ENCODE measurements around the gene PEX11A.

PEX11A gene

DNA sequence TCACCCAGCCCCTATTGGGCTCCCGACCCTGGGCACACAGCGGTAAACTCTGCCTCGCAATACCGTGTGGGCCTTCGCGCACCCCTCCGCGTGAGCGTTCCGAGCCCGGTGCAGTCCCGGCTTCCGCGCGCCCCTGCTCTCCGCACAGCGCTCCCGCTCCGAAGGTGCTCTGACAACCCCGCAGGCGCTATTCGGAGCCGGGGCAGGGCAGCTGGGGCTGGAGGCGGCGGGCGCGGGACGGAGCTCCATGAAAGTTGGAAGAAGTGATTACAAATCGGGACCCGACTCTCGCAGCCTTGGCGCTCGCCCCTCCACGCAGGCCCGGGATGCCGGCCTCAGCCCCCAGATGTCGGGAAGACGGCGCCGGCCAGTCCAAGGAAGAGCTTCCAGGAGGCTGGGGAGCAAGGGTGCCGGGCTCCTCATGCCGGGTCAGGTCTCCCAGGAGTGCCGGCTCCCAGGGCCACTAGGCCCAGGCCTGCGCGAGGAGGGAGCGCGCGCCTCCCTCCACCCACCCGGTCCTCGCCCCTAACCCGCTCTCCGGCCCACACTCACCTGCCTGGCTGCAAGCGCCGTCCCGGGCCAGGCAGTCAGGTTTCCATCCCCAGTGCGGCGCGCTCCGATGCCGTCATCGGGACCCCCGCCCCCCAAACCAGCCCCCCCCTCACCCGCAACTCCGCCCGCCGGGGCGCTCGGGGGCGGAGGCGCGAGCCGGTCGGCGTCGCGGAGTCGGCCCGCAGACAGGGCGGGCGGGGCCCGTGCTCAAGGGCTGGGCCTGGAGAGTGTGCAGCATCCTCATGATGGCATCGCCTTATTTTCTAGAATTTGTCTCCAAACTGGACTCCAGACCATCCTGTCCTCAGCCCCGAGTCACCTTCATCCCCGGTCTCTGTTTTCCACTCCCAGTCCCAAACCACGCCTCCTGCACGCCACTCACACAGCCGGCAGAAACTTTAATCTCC lies 35.4 kb downstream of the PEX11A start, which contains the start of gene KIF7:
TSS of gene KIF7 (minus strand) at position 621 of the 959 bp plus-strand sequence. CDS start 2,537 bp downstream, outside the sequence.
- no peak for DNase-seq

DNA sequence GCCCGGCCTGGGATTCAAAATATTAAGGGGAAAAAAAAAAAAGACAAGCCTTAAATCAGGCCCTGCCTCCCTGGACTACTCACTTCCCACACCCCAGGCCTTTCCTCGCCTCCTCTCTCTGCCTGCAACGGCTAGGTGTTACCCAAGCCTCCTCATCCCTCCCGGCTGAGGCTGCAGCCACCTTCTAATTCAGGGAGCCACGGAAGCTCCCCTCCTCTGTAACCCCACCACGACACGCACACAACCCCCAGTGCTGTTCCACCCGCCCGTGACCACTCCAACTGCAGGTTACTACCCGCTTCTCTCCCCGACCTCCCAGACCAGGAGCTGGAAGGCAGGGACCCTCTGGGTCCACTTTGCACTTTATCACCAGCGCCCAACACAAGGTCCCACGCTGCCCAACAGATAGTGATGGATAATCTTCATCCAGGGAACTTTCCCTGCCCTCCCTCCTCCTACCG lies 36.2 kb downstream of the PEX11A start:
- no peak for DNase-seq

DNA sequence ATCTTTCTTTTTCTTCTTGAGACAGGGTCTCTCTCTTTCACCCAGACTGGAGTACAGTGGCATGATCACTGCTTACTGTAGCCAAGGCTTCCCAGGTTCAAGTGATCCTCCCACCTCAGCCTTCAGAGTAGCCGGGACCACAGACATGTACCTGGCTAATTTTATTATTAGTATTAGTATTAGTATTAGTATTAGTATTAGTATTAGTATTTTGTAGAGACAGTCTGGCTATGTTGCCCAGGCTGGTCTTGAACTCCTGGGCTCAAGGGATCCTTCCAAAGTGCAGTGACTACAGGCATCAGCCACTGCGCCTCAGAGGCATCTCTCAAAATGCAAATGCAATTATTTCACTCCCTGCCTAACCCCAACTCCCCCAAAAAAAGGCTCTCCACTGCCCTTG lies 37.0 kb downstream of the PEX11A start:
- no peak for DNase-seq

DNA sequence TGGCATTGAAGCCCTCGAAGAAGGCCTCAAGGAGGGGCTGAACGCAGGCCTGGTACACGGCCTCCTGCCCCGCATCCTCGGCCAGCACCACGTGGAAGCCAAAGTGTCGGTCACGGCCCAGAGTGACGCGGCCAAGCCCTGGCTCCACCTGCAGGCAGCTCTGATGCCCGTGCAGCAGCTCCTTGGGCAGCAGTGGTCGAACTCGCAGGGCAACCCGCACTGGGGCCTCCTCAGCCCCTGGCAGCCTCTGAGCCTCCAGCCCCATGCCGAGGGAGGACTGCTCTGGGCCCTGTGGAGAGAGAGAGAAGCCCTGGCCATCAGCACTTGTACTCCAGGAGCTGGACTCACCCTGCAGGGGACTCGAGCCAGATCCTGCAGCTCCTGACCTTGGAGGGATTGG lies 37.9 kb downstream of the PEX11A start:
- DNase-seq = no peak

DNA sequence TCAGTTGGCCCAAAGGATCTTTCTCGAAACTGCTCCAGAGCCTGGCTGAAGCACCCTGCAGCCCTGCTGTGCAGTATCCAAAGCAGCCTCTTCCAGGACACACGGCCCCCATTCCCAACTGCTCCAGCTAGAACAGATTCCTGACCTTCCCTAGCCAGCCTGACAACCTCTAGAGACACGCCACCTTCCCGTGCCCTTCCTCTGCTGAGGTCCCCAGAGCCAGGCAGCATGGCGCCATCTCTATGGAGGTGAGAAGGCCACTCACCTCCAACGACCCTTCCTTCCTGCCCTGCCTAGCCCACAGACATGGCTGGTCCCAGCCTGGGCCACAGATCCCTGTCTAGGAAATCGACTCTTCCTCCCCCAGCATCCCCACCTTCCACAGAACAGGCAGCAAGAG lies 38.4 kb downstream of the PEX11A start:
- DNase-seq = no peak

DNA sequence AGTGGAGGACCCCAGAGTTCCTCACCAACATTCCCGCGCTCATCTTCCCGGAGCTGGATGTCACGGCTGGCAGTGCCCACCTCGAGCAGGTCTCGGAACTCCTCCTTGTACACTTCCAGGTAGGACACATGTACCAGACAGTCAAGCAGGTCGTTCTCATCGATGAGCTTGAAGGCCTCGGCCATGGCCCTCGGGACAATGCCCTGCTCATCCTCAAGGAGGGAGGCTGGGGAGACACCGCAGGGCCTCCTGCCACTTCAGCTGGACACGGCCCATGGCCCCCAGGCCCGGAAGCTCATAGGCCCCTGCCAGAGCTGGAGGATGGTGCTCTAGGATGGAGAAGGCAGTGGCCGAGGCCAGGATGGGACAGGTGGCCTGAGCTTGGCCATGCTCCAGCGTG lies 40.8 kb downstream of the PEX11A start:
- no peak for DNase-seq

DNA sequence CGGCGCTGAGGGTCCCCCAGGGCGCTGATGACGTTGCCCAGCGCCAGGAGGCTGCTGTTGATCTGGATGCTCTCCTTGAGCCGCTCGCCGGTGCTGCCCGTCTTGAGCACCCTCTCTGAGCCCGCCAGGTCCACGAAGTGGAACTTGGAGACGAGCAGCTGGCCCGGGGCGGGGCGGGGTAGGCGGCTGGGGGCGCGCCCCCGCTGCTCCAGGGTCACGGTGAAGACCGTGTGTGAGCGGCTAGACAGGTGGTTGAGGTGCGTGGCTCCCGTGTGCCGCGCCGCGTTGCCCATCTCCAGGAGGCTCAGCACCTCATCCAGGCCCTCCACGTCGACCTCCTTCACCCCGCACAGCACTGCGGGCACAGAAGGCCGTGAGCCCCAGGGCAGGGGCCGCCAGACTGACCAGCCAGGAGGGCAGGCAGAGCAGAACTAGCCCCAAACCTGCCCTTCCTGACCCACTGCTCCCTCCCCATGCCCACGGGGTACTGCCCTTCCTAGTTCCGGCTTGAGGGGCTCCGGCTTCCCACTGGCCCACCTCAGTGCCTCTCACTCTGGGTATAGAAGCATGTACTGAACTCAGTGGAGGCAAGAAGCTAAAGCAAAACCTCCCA lies 41.4 kb downstream of the PEX11A start:
- DNase-seq = no peak

DNA sequence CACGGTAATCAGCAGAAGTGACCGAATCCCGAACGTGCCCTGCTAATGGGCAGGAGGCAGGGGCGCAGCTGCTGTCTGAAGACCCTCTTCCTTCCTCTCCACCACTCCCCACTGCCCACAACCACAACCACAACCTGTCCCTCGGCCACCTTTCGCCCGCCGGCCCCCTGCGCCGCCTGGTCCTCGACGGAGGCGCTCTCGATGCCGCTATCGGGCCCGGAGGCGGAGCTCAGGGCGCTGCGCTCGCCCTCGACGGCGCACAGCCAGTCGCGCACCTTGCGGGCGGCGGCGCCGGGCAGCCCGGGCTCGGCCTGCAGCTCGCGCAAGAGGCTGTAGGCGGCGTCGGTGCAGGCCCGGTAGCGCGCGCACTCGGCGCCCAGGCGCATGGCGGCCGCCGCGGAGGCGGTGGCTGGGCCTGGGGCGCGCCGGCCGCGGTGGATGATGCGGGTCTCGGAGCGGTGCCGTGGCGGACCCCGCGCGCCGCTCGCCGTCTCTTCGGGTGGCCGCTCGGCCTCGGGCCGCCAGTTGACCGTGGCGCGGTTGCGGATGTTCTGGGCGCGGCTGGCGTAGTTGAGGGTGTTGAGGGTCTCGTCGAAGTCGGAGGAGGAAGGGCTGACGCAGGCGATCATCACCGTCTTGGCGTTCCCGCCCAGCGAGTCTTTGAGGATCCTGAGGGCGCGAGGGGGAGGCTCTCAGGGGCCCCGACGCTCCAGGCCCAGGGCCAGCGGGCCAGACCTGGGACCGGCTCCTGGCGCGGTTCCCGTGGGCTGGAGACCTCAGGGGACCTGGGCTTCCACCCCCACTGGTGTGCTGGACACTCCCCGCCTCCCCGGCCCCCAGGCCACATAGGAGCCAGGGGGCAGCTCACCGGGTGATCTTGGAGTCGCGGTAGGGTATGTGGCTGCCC lies 42.2 kb downstream of the PEX11A start:
- no peak for DNase-seq

DNA sequence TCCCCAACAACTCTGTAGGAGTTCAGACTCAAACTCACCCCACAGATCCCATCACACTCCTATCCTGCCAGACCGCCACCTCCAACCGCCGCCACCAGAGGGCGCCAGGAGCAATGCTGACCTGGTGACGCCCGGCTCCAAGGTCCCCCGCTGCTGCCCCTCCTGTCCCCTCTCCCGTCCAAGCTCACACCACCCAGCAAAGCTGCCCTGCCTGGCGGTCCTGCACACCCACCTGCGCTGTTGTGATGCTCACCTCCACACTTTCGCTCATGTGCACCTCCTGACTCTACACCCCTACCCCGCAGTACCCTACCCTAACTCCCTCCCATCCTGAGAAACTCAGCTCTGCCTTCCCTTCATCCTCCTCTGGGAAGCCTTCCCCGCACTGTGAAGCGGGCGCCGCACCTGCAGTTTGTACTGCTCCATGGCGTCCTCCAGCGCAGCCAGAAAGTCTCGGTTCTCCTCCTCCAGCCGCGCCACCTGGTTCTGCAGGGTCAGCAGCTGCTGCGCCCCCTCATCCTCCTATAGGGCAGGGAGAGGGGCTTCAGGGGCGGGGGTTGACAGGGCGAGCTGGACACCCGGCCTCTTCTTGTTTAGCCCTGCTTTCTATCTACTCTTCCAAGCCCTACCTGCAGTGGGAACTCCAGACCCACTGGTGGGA lies 43.2 kb downstream of the PEX11A start:
- peak; percentile 51 for DNase-seq

DNA sequence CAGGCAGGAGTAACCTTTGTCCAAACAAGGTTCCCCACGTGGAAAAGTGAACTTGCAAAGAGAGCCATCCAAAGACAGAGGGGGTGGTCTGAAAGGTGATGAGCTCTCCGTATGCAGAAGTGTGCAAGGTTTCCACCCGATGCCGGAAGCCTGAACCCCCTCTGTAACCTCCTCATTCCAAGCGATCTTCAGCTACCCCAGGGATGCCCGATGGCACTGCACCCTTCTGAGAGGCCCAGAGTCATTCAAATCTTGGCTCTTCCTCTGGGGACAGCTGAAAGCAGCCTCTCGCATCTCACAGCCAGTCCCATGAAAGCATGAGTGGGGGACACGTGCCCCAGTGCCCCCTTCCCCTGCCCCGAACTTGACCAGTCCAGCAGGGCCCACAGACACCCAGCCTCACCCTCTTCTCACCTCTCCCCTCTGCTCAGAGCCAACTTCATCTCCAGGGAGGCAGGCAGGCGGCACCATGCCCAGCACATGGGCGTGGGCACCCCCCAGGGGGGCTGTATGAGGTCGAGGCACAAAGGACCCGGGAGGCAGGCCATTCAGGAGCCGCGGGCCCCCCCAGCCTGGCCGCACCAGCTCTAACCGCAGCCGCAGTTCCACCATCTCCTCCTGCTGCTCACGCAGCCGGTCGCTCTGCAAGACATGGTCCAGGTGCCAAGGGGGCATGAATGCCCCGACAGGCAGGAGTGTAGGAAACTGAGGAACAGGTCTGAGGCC lies 44.0 kb downstream of the PEX11A start:
- no peak for DNase-seq

DNA sequence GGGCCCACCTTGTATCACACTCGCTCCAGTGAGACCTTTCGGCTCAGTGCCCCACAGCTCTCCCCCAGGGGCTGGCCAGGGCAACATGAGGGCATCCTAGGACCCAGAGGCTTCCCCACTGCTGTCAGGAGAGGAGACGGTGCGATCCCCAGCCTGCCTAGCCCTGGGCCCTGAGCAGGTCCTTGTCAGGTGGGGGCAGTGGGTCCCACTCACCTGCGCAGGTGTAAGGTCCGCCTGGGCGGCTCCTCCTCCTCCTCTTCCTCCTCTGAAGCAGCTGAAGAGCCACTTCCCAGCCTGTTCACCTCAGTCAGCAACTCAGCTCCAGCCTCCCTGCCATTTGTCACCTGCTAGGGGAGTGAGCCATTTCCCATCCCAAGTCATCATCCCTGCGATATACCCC lies 44.9 kb downstream of the PEX11A start:
- no peak for DNase-seq

DNA sequence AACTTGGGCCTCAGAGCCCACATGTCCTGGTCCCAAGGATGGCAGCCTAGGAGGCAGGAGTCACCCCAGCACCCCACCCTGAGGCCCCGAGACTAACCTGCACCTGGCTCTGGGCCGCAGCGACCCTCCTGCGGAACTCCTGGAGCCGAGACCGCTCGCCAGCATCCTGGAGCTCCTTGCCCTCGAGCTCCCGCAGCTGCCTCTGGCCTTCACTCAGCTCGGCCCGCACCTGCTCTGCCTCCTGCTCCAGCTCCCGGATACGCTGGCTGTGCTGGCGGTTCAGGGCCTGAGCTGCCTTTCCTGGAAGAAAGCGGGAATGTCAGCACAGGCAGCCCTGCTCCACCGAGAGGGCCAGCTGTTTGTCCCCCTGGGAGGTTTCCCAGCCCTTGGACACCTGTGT lies 48.4 kb downstream of the PEX11A start:
- DNase-seq = no peak

DNA sequence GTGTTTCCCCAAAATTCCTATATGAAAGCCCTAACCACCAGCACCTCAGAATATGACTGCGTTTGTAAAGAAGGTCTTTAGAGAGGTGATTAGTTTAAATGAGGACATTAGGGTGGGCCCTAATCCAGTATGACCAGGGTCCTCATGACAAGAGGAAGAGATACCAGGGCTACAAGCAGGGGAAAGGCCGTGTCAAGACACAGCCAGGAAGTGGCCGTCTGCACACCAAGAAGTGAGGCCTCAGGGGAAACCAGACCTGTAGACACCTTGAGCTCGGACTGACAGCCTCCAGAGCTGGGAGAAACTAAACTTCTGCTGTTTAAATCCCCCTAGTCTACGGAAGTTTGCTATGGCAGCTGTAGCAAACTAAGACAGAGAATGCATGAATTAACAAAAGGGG lies 49.5 kb downstream of the PEX11A start:
- DNase-seq = no peak

DNA sequence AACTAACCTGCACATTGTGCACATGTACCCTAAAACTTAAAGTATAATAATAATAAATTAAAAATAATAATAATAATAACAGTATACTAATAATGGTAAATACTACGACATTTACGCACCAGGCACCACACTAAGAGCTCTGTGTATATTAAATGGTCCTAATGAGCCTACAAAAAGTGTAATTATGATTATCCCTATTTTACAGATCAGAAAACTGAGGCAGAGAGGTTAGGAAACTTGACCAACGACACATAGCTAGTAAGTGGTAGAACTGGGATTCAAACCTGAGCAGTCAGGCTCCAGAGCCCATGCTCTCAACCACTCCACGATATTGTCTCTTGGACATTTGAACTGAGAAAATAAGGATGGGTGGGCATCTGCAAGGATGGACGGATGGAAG lies 50.3 kb downstream of the PEX11A start:
- no peak for DNase-seq

DNA sequence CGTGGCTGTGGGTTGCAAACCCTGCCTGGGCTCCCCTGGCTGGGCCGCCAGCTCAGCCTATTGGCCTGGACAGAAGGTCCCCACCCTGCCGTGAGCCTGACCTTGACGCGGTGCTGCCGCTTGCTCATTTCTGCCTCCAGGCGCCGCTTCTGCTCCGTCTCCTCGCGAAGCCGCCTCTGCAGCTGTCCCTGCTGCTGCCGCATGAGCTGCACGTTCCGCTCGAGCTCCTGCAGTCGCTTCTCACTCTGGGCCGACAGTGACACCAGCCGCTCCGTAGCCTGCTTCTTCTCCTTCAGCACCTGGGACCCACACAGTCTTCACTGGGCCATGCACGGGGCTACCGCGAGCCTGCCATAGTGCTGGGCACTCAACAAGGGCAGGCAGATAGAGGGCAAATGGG lies 57.0 kb downstream of the PEX11A start:
- no peak for DNase-seq

DNA sequence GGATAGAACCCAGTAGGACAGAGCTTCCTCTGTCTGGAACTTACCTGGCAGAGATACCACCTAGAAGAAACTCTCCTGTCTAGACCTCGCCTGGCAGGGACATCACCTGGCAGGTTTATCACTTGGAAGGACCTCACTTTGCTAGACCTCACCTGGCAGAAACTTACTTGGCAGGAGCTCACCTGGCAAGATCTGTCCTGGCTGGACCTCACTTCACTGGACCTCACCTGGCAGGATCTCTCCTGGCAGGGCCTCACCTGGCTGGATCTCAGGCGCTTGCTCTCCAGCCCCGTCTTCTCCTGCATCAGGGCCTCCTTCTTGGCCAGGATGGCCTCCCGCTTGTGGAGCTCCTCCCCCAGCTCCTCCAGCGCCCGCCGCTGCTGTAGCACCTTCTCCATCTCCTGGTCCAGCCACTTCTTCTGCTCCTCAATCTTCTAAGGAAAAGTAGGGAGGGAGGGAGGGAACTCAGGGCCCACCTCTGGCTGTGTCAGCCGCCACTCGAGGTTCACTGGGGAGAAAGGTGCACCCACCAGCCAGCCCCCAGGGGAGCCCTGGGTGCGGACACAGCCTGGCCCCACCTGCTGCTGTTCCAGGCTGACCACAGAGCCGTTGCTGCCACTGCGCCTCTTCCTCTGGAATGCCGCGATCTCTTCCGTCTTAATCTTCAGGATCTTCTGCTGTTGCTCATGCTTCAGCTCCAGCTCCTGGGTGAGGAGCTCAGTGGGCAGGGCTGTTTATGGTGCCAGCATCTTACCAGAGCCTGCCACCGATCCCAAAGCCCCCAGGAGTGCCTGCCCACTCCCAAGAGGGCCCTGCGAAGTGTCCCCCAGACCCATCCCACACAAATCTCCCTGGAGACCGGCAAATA lies 57.8 kb downstream of the PEX11A start:
- no peak for DNase-seq

DNA sequence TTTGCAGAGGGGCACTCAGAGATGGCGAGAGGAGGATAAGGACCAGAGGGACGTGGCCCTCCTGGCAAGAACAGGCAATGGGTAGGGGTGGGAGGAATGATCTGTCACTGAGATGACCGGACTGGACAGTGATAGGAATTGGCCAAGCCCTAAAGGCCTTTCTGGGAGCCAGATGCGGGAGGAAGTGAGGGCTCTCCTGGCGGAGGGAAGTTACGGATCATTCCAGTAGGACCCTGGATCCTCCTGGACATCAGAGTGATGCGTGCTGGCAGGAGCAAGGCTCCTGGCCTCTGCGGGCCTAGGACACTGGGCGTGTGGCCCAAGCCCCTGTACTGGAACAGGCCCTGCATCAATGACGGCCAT lies 58.7 kb downstream of the PEX11A start:
- DNase-seq = no peak

All from CD4-positive, alpha-beta T cell treated with Interleukin-6 for 4 hours (primary cell).